ENCODE results near the gene KSR2. TPM values are rescaled to one million over a fixed set of nuclear protein-coding genes. Genes with fewer than 3 reads are reported as not detected.

KSR2 gene
- total RNA-seq, 1 donor from 2014 or later, result not detected

GRCh38 chr12:117484901-117485300 is 483.9 kb downstream of the KSR2 start:
- Mint-ChIP-seq H3K4me3 (ENCODE audit: unreplicated experiment) (no peak overlapping the region), H3K27me3 (ENCODE audit: low read depth) (no peaks in the 10 kb centered on the region), H3K4me1 (ENCODE audit: low read depth) (peaks cover 22% of the 10 kb centered on the region), H3K36me3 (ENCODE audit: low read depth) (no peaks in the 10 kb centered on the region), H3K27ac (ENCODE audit: unreplicated experiment) (no peak overlapping the region), H3K9me3 (ENCODE audit: low read depth) (no peaks in the 10 kb centered on the region)
- no peak for DNase-seq (ENCODE audit: low spot score)
- TF ChIP-seq CTCF (IDR thresholded peaks at IDR 0.05), result no peak

- TF ChIP-seq CTCF (IDR thresholded peaks at IDR 0.05), result no peak
- Mint-ChIP-seq H3K4me1 (ENCODE audit: low read depth) (peaks cover 22% of the 10 kb centered on the region), H3K27me3 (ENCODE audit: low read depth) (no peaks in the 10 kb centered on the region), H3K36me3 (ENCODE audit: low read depth) (no peaks in the 10 kb centered on the region), H3K9me3 (ENCODE audit: low read depth) (no peaks in the 10 kb centered on the region), H3K27ac (ENCODE audit: unreplicated experiment) (no peak overlapping the region), H3K4me3 (ENCODE audit: unreplicated experiment) (no peak overlapping the region)
- no peak for DNase-seq (ENCODE audit: low spot score)
These were observed 485.3 kb downstream of the KSR2 start for GRCh38 chr12:117483501-117483900.

GRCh38 chr12:117481470-117481869 is 487.3 kb downstream of the KSR2 start:
- H3K4me1 Mint-ChIP-seq (ENCODE audit: low read depth), result peaks cover 3% of the 10 kb centered on the region
- no peaks in the 10 kb centered on the region for H3K27me3 Mint-ChIP-seq (ENCODE audit: low read depth)
- no peak overlapping the region for H3K27ac Mint-ChIP-seq (ENCODE audit: unreplicated experiment)
- no peaks in the 10 kb centered on the region for H3K36me3 Mint-ChIP-seq (ENCODE audit: low read depth)
- no peaks in the 10 kb centered on the region for H3K9me3 Mint-ChIP-seq (ENCODE audit: low read depth)
- no peak overlapping the region for H3K4me3 Mint-ChIP-seq (ENCODE audit: unreplicated experiment)
- TF ChIP-seq CTCF (IDR thresholded peaks at IDR 0.05), result no peak
- no peak for DNase-seq (ENCODE audit: low spot score)

GRCh38 chr12:117476341-117476740 is 492.4 kb downstream of the KSR2 start:
- Mint-ChIP-seq H3K4me1 (ENCODE audit: low read depth) (no peaks in the 10 kb centered on the region), H3K27me3 (ENCODE audit: low read depth) (peaks cover 4% of the 10 kb centered on the region), H3K36me3 (ENCODE audit: low read depth) (peaks cover 2% of the 10 kb centered on the region), H3K27ac (ENCODE audit: unreplicated experiment) (no peak overlapping the region), H3K4me3 (ENCODE audit: unreplicated experiment) (no peak overlapping the region), H3K9me3 (ENCODE audit: low read depth) (no peaks in the 10 kb centered on the region)
- DNase-seq (ENCODE audit: low spot score), result no peak
- no peak for TF ChIP-seq CTCF (IDR thresholded peaks at IDR 0.05)

- DNase-seq (ENCODE audit: low spot score), result no peak
- Mint-ChIP-seq H3K9me3 (ENCODE audit: low read depth) (peaks cover 4% of the 10 kb centered on the region), H3K4me1 (ENCODE audit: low read depth) (no peaks in the 10 kb centered on the region), H3K27me3 (ENCODE audit: low read depth) (peaks cover 4% of the 10 kb centered on the region), H3K36me3 (ENCODE audit: low read depth) (peaks cover 2% of the 10 kb centered on the region), H3K4me3 (ENCODE audit: unreplicated experiment) (no peak overlapping the region), H3K27ac (ENCODE audit: unreplicated experiment) (no peak overlapping the region)
- no peak for TF ChIP-seq CTCF (IDR thresholded peaks at IDR 0.05)
These were observed 494.9 kb downstream of the KSR2 start for GRCh38 chr12:117473856-117474255.
